H9 (cell line): Measurements from ENCODE around the gene TRIM44. TPM values are rescaled to one million over a fixed set of nuclear protein-coding genes. Genes with fewer than 3 reads are reported as not detected.

Experiments
- DNase-seq: peaks from one replicate; pipeline ENCODE4 v3.0.0-alpha.2; 2017
- H2AFZ ChIP-seq: one replicate; pipeline ENCODE4 v1.6.1; 2013; ENCODE audit warnings: mild to moderate bottlenecking, low read length, control low read depth, moderate library complexity
- H2AK5ac ChIP-seq: 2 replicates; pipeline ENCODE4 v1.6.1; 2013; ENCODE audit warnings: low read length, control low read depth, mixed read lengths; ENCODE audit not compliant: insufficient read length
- H2BK120ac ChIP-seq: one replicate; pipeline ENCODE4 v1.6.1; 2013; ENCODE audit warnings: low read depth, mild to moderate bottlenecking, low read length, control low read depth, inconsistent platforms; ENCODE audit not compliant: poor library complexity, severe bottlenecking
- H2BK12ac ChIP-seq: 2 replicates; pipeline ENCODE4 v1.6.1; 2013; ENCODE audit warnings: low read length, control low read depth, mixed read lengths, low read depth; ENCODE audit not compliant: insufficient read length
- H2BK15ac ChIP-seq: 2 replicates; pipeline ENCODE4 v1.6.1; 2013; ENCODE audit warnings: low read depth, low read length, control low read depth
- H2BK20ac ChIP-seq: one replicate; pipeline ENCODE4 v1.6.1; 2013; ENCODE audit warnings: low read depth, mild to moderate bottlenecking, low read length, control low read depth, inconsistent platforms; ENCODE audit not compliant: poor library complexity, severe bottlenecking
- H2BK5ac ChIP-seq: 2 replicates; pipeline ENCODE4 v1.6.1; 2013; ENCODE audit warnings: low read length, control low read depth, mixed read lengths; ENCODE audit not compliant: insufficient read length
- H3K14ac ChIP-seq: 2 replicates; pipeline ENCODE4 v1.6.1; 2013; ENCODE audit warnings: low read length, control low read depth; ENCODE audit not compliant: insufficient read depth
- H3K18ac ChIP-seq: 2 replicates; pipeline ENCODE4 v1.6.1; 2013; ENCODE audit warnings: low read depth, mild to moderate bottlenecking, mixed read lengths, low read length, control low read depth; ENCODE audit not compliant: insufficient read length
- H3K23ac ChIP-seq: 2 replicates; pipeline ENCODE4 v1.6.1; 2013; ENCODE audit warnings: low read length, control low read depth, mixed read lengths, low read depth; ENCODE audit not compliant: insufficient read length
- H3K23me2 ChIP-seq: 2 replicates; pipeline ENCODE4 v1.6.1; 2013; ENCODE audit warnings: low read depth, mild to moderate bottlenecking, mixed read lengths, low read length, control low read depth; ENCODE audit not compliant: insufficient read length, poor library complexity, severe bottlenecking
- H3K27ac ChIP-seq: 2 replicates; pipeline ENCODE4 v1.5.1; 2013; ENCODE audit warnings: low read length, control low read depth, mixed read lengths, low read depth; ENCODE audit not compliant: insufficient read length
- H3K27me3 ChIP-seq: 2 replicates; pipeline ENCODE4 v1.6.1; 2013; ENCODE audit warnings: low read length, control low read depth, inconsistent platforms; ENCODE audit not compliant: insufficient read depth
- H3K4ac ChIP-seq: 2 replicates; pipeline ENCODE4 v1.6.1; 2013; ENCODE audit warnings: low read depth, mild to moderate bottlenecking, control low read depth, inconsistent platforms, low read length, moderate library complexity
- H3K4me1 ChIP-seq: 2 replicates; pipeline ENCODE4 v1.6.1; 2013; ENCODE audit warnings: low read length, control low read depth, inconsistent platforms; ENCODE audit not compliant: insufficient read depth
- H3K4me2 ChIP-seq: 2 replicates; pipeline ENCODE4 v1.6.1; 2013; ENCODE audit warnings: low read length, control low read depth, mixed read lengths; ENCODE audit not compliant: insufficient read length, insufficient read depth
- H3K56ac ChIP-seq: 2 replicates; pipeline ENCODE4 v1.6.1; 2013; ENCODE audit warnings: low read depth, mild to moderate bottlenecking, mixed read lengths, low read length, control low read depth; ENCODE audit not compliant: insufficient read length
- H3K79me1 ChIP-seq: 2 replicates; pipeline ENCODE4 v1.6.1; 2013; ENCODE audit warnings: low read depth, mild to moderate bottlenecking, moderate library complexity, low read length, control low read depth, inconsistent platforms; ENCODE audit not compliant: insufficient read depth, poor library complexity, severe bottlenecking
- H3K79me2 ChIP-seq: 2 replicates; pipeline ENCODE4 v1.6.1; 2013; ENCODE audit warnings: low read length, control low read depth, inconsistent platforms; ENCODE audit not compliant: insufficient read depth
- H3K9ac ChIP-seq: 2 replicates; pipeline ENCODE4 v1.6.1; 2013; ENCODE audit warnings: low read length, control low read depth, mixed read lengths; ENCODE audit not compliant: insufficient read length; ENCODE audit errors: extremely low read depth
- H3K9me3 ChIP-seq: one replicate; pipeline ENCODE4 v1.6.1; 2013; ENCODE audit warnings: low read depth, low read length, inconsistent platforms; ENCODE audit not compliant: control insufficient read depth
- H3T11ph ChIP-seq: one replicate; pipeline ENCODE4 v1.6.1; 2013; ENCODE audit warnings: mild to moderate bottlenecking, low read length, control low read depth, inconsistent platforms
- H4K20me1 ChIP-seq: one replicate; pipeline ENCODE4 v1.6.1; 2013; ENCODE audit not compliant: control insufficient read depth, insufficient read length, insufficient read depth
- H4K5ac ChIP-seq: 2 replicates; pipeline ENCODE4 v1.6.1; 2013; ENCODE audit warnings: low read depth, mild to moderate bottlenecking, mixed read lengths, low read length, control low read depth; ENCODE audit not compliant: insufficient read length
- H4K8ac ChIP-seq: replicated peaks from 2 replicates; pipeline ENCODE4 v1.6.1; 2013; ENCODE audit warnings: low read length, control low read depth, mixed read lengths, low read depth; ENCODE audit not compliant: insufficient read length
- H4K91ac ChIP-seq: 2 replicates; pipeline ENCODE4 v1.6.1; 2013; ENCODE audit warnings: low read depth, mild to moderate bottlenecking, moderate library complexity, mixed read lengths, low read length, control low read depth; ENCODE audit not compliant: insufficient read length
- H3K27ac Mint-ChIP-seq, 3 experiments: 2 replicates in 2 of 3; 3 replicates in 1 of 3; pipeline ENCODE4 v1.8.0; 2020 to 2021; ENCODE audit warnings: mixed read lengths in 3 of 3, mild to moderate bottlenecking in 1 of 3, moderate library complexity in 1 of 3
- H3K27me3 Mint-ChIP-seq: 2 replicates; pipeline ENCODE4 v1.8.0; 2021; ENCODE audit warnings: low read depth, mild to moderate bottlenecking, moderate library complexity, mixed read lengths
- H3K36me3 Mint-ChIP-seq, 3 experiments: 2 replicates in 2 of 3; 3 replicates in 1 of 3; pipeline ENCODE4 v1.8.0; 2020 to 2021; ENCODE audit warnings: low read depth in 3 of 3, mixed read lengths in 3 of 3; ENCODE audit not compliant: insufficient read depth in 1 of 3
- H3K4me1 Mint-ChIP-seq, 2 experiments: 2 replicates each; pipeline ENCODE4 v1.8.0; 2020; ENCODE audit warnings: mixed read lengths in 2 of 2
- H3K4me3 Mint-ChIP-seq, 2 experiments: 2 replicates in 1 of 2; 3 replicates in 1 of 2; pipeline ENCODE4 v1.8.0; 2020 to 2021; ENCODE audit warnings: mild to moderate bottlenecking in 2 of 2, mixed read lengths in 2 of 2, moderate library complexity in 1 of 2
- H3K9me3 Mint-ChIP-seq, 2 experiments: 2 replicates in 1 of 2; 3 replicates in 1 of 2; pipeline ENCODE4 v1.8.0; 2020; ENCODE audit warnings: mild to moderate bottlenecking in 2 of 2, mixed read lengths in 2 of 2, moderate library complexity in 1 of 2
- CTCF ChIP-seq: fragments of 200-600 bp; sonication (generic); conservative IDR thresholded peaks from 3 replicates; pipeline ENCODE4 v1.8.0; 2021; ENCODE audit warnings: antibody characterized with exemption, mild to moderate bottlenecking
- WGBS: extraction: QIAGEN DNeasy Blood & Tissue Kit; methylation state at CpG from one replicate; pipeline ENCODE4 v1.1.7; 2013; ENCODE audit warnings: missing lambda C conversion rate, low lambda C conversion rate, mixed read lengths; ENCODE audit not compliant: insufficient read length; ENCODE audit errors: extremely low coverage; 5-methylcytosine and 5-hydroxymethylcytosine counted together
- total RNA-seq: library from RNA; stranded (reverse); gene quantifications from 2 replicates; pipeline ENCODE4 v1.2.1, GENCODE V29; 2021

The TRIM44 gene
- total RNA-seq, 1 experiment from 2014 or later = 37.7 TPM

DNA sequence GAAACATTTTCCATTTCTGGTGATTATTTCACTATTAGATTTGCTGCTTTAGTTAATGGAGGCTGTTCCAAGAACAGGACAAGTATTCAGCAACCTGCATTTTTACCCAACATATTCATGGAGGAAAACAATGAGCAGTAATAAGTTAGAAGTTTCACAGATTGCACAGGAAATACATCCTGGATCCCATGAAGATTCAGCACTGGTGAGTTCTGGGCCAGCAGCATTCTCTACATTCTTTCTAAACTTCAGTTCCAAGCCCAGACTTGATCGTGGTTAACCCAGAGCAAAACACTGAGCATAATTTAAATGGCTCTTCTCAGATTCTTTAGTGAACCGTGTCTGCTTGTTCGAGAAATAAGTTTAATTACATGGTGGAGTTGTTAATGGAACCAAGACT is 40.5 kb upstream of the TRIM44 start:
- H3K4me1 ChIP-seq = peaks cover 4% of the 10 kb centered on the region
- no peak overlapping the region for H3K4me3 Mint-ChIP-seq
- no CpG with 5 or more reads among the region's 3 CpGs for WGBS
- H4K20me1 ChIP-seq = no peaks in the 10 kb centered on the region
- H3K9ac ChIP-seq = no peak overlapping the region
- H3K27ac ChIP-seq = no peak overlapping the region
- H2BK12ac ChIP-seq = no peak overlapping the region
- H4K91ac ChIP-seq = no peak overlapping the region
- H2BK15ac ChIP-seq = no peak overlapping the region
- no peaks in the 10 kb centered on the region for H3K9me3 ChIP-seq
- no peak overlapping the region for H3K4ac ChIP-seq
- H3K27ac Mint-ChIP-seq = no peak overlapping the region; a peak in 1 of 7 replicates
- H3K4me2 ChIP-seq = no peak overlapping the region
- TF ChIP-seq CTCF = no peak
- H3K36me3 Mint-ChIP-seq = peaks cover 0 to 4% (median 2%) of the 10 kb centered on the region in 3 experiments; a peak in 2 of 7 replicates
- no peak overlapping the region for H4K8ac ChIP-seq
- H2AK5ac ChIP-seq = no peak overlapping the region
- H2AFZ ChIP-seq = no peak overlapping the region
- no peak overlapping the region for H3K18ac ChIP-seq
- no peak overlapping the region for H3T11ph ChIP-seq
- peaks cover 17% of the 10 kb centered on the region for H3K23me2 ChIP-seq
- no peak overlapping the region for H2BK120ac ChIP-seq
- no peak overlapping the region for H3K14ac ChIP-seq
- H2BK20ac ChIP-seq = no peak overlapping the region
- H4K5ac ChIP-seq = no peak overlapping the region
- no peak overlapping the region for H3K56ac ChIP-seq
- peaks cover 34% of the 10 kb centered on the region for H3K27me3 Mint-ChIP-seq
- no peaks in the 10 kb centered on the region for H3K79me1 ChIP-seq
- DNase-seq = no peak
- peaks cover 24 to 28% of the 10 kb centered on the region in 2 experiments for H3K4me1 Mint-ChIP-seq
- peaks cover 5 to 6% of the 10 kb centered on the region in 2 experiments; a peak in 4 of 5 replicates for H3K9me3 Mint-ChIP-seq
- H3K79me2 ChIP-seq = no peaks in the 10 kb centered on the region
- H2BK5ac ChIP-seq = no peak overlapping the region
- H3K27me3 ChIP-seq = peaks cover 5% of the 10 kb centered on the region; the same call in 1 of the 2 replicates
- H3K23ac ChIP-seq = no peak overlapping the region
